Mucosa of descending colon (tissue), 3 donors: ENCODE results near the gene SLC6A13. TPM values are rescaled to one million over a fixed set of nuclear protein-coding genes. Genes with fewer than 3 reads are reported as not detected.

Source experiments
- ATAC-seq: fragments of 200-7000 bp; cut with Tn5 transposase; one replicate; pipeline ENCODE4 v1.9.1; 2020; ENCODE audit warnings: mild to moderate bottlenecking, moderate library complexity
- DNase-seq, 3 donors: peaks; one replicate each; pipeline ENCODE4 v3.0.0-alpha.2; 2020
- H3K36me3 ChIP-seq: fragments of 200-600 bp; one replicate; pipeline ENCODE4 v1.8.0; 2021; ENCODE audit warnings: low read depth, mild to moderate bottlenecking
- H3K4me1 ChIP-seq: fragments of 200-600 bp; one replicate; pipeline ENCODE4 v1.8.0; 2021; ENCODE audit warnings: low read depth, mild to moderate bottlenecking
- H3K4me3 ChIP-seq: fragments of 200-600 bp; one replicate; pipeline ENCODE4 v1.8.0; 2021; ENCODE audit warnings: mild to moderate bottlenecking
- H3K9me3 ChIP-seq: fragments of 200-600 bp; one replicate; pipeline ENCODE4 v1.8.0; 2021; ENCODE audit warnings: mild to moderate bottlenecking
- CTCF ChIP-seq: fragments of 200-600 bp; IDR thresholded peaks from one replicate; pipeline ENCODE4 v1.8.0; 2022; ENCODE audit warnings: antibody characterized with exemption, mild to moderate bottlenecking
- intact Hi-C, 2 donors: fragments of 100-400 bp; cut with DNase I in 1 of 2; cut with micrococcal nuclease in 1 of 2; formaldehyde crosslinking; loops; one replicate each; pipeline versions ENCODE4 v1.11.0 to v1.11.1; 2022; cut with DNase I, micrococcal nuclease
- total RNA-seq, 3 donors: library from RNA; stranded (reverse); fragmentation: NEBNext Ultra II Directional in 2 of 3; extraction: Animal tissue kit (Norgen Biotek cat#: 25700) in 2 of 3; gene quantifications; one replicate each; pipeline versions ENCODE4 v1.2.1 to v1.2.4, GENCODE V29; 2021 to 2023
- donor health status: DM: no; HTN: no; CAD: no; lungs with moderate emphysema.
- donor health status: DM: no; HTN: no; CAD: no.
- donor health status: DM: no; HTN: yes; CAD: no.

Gene SLC6A13
- total RNA-seq, 3 donors from 2014 or later, result not detected

- DNase-seq, result no peak
- ATAC-seq, result no peak
- intact Hi-C loops, result no loop called here
- no peak overlapping the region for H3K4me3 ChIP-seq
- H3K4me1 ChIP-seq, result no peaks in the 10 kb centered on the region
- H3K36me3 ChIP-seq, result no peaks in the 10 kb centered on the region
- H3K9me3 ChIP-seq, result no peaks in the 10 kb centered on the region
- no peak for TF ChIP-seq CTCF
Measured at GRCh38 chr12:197911-198695, 64.5 kb downstream of the SLC6A13 start.

DNA sequence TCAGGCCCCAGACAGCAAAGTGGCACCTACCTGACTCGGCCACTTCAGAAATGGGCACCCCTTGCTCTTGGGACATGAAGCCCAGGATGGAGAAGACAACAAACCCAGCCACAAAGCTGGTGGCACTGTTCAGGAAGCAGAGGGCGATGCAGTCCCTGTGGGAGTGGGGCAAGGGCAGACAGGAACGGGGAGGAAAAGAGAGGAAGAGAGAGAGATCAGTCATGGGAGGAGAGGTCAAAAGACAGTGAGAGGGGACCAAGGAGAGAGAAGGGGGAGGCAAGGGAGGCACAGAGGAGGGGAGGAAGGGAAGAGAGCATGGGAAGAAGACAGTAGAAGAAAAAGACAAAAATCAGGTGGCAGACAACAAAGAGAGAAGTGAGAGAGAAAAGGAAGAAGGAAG, 65.3 kb downstream of the SLC6A13 start:
- H3K4me1 ChIP-seq, result no peaks in the 10 kb centered on the region
- no peak for DNase-seq
- TF ChIP-seq CTCF, result no peak
- intact Hi-C loops, result no loop called here
- H3K9me3 ChIP-seq, result no peaks in the 10 kb centered on the region
- H3K36me3 ChIP-seq, result no peaks in the 10 kb centered on the region
- no peak overlapping the region for H3K4me3 ChIP-seq
- no peak for ATAC-seq

DNA sequence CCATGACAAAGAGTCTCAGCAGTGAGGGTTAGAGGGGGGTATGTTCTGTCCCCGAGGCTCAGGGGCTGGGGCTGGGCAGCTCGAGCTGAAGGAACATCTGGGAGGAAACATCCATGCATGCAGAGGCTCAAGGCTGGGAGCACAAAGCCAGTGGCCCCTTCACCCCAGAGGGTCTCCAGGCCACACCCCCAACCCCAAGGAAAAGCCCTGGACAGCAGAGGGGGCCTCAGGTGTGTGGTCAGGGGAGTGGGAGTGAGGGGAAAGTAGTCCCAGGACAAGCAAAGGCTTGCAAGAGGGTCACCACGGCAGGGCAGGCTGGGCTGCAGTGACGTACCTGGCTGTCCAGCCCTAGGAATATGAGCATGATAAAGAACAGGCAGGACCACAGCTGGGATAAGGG, 66.2 kb downstream of the SLC6A13 start:
- ATAC-seq (no peak), DNase-seq (no peak)
- H3K36me3 ChIP-seq, result no peaks in the 10 kb centered on the region
- no peak for TF ChIP-seq CTCF
- H3K9me3 ChIP-seq, result no peaks in the 10 kb centered on the region
- intact Hi-C loops, result no loop called here
- no peaks in the 10 kb centered on the region for H3K4me1 ChIP-seq
- no peak overlapping the region for H3K4me3 ChIP-seq

DNA sequence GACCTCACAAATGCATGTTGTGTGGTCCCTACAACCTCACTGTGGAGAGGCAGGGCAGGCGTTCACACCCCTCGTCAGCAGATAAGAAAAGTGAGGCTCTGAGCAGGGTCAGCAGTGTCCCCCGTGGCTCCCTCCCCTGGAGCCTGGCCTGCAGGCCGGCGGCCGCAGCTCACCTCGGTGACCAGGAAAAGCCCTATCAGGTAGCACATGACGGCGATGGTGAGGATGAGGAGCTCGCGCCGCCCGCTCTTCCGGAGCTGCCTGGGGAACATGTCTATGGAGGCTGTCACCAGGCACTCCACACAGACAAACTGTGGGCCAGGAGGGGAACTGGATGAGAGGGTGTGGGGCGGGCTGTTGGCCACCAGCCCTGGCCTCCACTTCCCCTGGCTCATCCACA, 66.7 kb downstream of the SLC6A13 start:
- Histone ChIP-seq H3K4me1 (no peaks in the 10 kb centered on the region), H3K36me3 (no peaks in the 10 kb centered on the region), H3K4me3 (no peak overlapping the region), H3K9me3 (no peaks in the 10 kb centered on the region)
- DNase-seq (no peak), ATAC-seq (no peak)
- TF ChIP-seq CTCF, result no peak
- intact Hi-C loops, result no loop called here

DNA sequence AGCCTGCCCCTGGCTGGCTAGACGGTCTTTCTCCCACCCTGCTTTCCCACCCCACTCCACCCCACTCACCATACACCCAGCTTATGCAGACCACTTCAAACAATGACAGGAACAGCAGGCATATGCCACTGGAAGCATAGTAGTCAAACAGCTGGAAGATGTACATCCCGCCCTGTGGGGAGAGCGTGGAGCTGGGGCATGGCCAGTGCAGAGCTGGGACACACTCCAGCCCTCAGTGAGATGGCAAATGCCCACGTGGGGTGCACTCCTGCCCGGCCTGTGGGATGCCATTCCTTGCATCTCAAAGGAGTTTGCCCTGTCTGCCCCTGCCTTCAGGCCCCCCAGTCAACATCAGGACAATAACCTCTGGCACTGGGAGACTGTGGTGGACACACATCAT, 67.5 kb downstream of the SLC6A13 start:
- ATAC-seq, result no peak
- Histone ChIP-seq H3K9me3 (no peaks in the 10 kb centered on the region), H3K36me3 (no peaks in the 10 kb centered on the region), H3K4me3 (no peak overlapping the region), H3K4me1 (no peaks in the 10 kb centered on the region)
- DNase-seq, result no peak
- intact Hi-C loops, result no loop called here
- no peak for TF ChIP-seq CTCF

DNA sequence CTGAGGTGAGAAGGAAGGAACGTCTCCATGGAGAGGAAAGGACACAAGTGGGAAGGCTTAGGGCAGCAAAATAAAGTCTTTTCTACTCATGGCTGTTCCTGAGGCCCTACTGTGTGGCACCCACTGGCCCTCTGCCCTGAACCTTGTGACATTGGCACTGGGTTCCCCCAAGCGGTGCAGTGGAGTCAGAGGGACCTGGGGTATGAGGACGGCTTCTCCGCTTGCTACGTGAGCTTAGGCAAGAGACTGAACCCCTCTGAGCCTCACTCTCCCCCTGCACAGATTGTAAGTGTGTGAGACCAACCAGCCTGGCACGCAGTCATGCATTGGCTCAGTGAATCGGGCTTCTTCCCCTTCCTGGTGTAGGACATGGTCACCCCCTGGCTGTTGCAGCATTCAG, 68.4 kb downstream of the SLC6A13 start:
- Histone ChIP-seq H3K9me3 (no peaks in the 10 kb centered on the region), H3K4me1 (peaks cover 2% of the 10 kb centered on the region), H3K36me3 (no peaks in the 10 kb centered on the region), H3K4me3 (no peak overlapping the region)
- ATAC-seq, result no peak
- no peak for TF ChIP-seq CTCF
- intact Hi-C loops, result no loop called here
- no peak for DNase-seq
